Fibroblast of villous mesenchyme (primary cell): Measurements from ENCODE around the gene STAU1. TPM values are rescaled to one million over a fixed set of nuclear protein-coding genes. Genes with fewer than 3 reads are reported as not detected.

Source experiments
- DNase-seq: peaks from one replicate; pipeline ENCODE4 v3.0.0-alpha.2; 2010; ENCODE audit warnings: low read depth
- H3K4me3 ChIP-seq: 2 replicates; pipeline ENCODE4 v1.5.1; 2011; ENCODE audit warnings: low read depth, mild to moderate bottlenecking, low read length
- total RNA-seq: library from RNA; depleted of rRNA; stranded (reverse); fragments of >200 nt; gene quantifications from 2 replicates; pipeline ENCODE4 v1.2.3, GENCODE V29; 2012
- TF ChIP-seq, protein P1 (sequence below): IDR thresholded peaks from 2 replicates; pipeline ENCODE4 v1.5.1; 2012; ENCODE audit warnings: low read depth, mild to moderate bottlenecking, low read length; ENCODE audit not compliant: insufficient read depth

STAU1 gene
- total RNA-seq, 1 donor = 56.6 TPM

DNA sequence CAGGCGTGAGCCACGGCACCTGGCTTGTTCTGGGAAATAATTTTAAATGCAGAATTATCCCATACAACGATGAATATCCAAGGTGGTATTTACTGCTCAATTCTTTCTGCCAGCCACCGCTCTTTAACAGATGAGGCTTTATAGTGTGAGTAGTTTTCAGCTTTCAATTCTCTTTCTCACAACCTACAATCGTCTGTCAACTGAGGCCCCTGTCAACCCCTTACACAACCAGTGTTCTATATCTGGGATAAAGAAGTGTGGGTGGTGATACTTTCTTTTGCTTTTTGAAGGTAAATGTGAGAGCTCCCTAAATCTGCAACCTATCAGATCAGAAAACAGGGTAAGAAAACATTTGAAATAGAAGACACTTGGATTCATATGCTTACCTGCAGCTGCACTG, 22.5 kb downstream of the STAU1 start:
- no peak overlapping the region for H3K4me3 ChIP-seq
- TF ChIP-seq, protein P1, sequence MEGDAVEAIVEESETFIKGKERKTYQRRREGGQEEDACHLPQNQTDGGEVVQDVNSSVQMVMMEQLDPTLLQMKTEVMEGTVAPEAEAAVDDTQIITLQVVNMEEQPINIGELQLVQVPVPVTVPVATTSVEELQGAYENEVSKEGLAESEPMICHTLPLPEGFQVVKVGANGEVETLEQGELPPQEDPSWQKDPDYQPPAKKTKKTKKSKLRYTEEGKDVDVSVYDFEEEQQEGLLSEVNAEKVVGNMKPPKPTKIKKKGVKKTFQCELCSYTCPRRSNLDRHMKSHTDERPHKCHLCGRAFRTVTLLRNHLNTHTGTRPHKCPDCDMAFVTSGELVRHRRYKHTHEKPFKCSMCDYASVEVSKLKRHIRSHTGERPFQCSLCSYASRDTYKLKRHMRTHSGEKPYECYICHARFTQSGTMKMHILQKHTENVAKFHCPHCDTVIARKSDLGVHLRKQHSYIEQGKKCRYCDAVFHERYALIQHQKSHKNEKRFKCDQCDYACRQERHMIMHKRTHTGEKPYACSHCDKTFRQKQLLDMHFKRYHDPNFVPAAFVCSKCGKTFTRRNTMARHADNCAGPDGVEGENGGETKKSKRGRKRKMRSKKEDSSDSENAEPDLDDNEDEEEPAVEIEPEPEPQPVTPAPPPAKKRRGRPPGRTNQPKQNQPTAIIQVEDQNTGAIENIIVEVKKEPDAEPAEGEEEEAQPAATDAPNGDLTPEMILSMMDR = no peak
- no peak for DNase-seq

GRCh38 chr20:49163696-49164095, 24.4 kb downstream of the STAU1 start:
- TF ChIP-seq, protein P1 = no peak
- no peak for DNase-seq
- H3K4me3 ChIP-seq = no peak overlapping the region

GRCh38 chr20:49161428-49162152, 26.5 kb downstream of the STAU1 start:
- DNase-seq = no peak
- TF ChIP-seq, protein P1 = no peak

GRCh38 chr20:49160057-49160929, 27.8 kb downstream of the STAU1 start:
- TF ChIP-seq, protein P1 = no peak
- no peak overlapping the region for H3K4me3 ChIP-seq
- DNase-seq = no peak

More at GRCh38 chr20:49161428-49162152, 26.5 kb downstream of the STAU1 start:
- H3K4me3 ChIP-seq = no peak overlapping the region

GRCh38 chr20:49157146-49157545, 31.0 kb downstream of the STAU1 start:
- TF ChIP-seq, protein P1 = no peak
- no peak overlapping the region for H3K4me3 ChIP-seq
- no peak for DNase-seq

DNA sequence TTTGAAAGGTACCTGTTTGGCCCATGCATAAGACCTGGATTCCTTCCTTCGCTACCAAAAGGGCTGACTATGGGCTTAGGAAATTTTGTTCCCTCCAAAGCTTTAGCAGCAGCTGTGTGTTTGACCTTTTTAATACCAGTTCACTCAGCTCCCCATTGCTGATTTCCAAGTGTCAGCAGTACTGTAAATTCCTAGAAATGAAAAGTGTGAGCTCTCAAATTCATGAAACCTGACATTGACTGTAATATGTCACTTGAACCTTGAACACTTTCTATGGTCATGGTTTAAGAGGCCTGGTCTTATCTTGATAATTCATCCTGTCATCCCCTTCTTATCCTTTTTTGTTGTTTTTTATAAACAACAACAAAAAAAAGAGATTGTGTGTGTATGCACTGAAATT, 31.7 kb downstream of the STAU1 start:
- TF ChIP-seq, protein P1 = no peak
- DNase-seq = no peak
- H3K4me3 ChIP-seq = no peak overlapping the region
